IPS-15b (cell line): ENCODE measurements around the gene SNX27.
"Not testable (repeated sequence)": the region's sequence is repeated elsewhere in the genome, so short reads cannot be mapped to it uniquely, and the experiment has no call there.

Experiments used
- H3K27me3 ChIP-seq: one replicate; pipeline ENCODE4 v1.6.1; 2013; ENCODE audit warnings: low read length; ENCODE audit not compliant: control insufficient read depth, insufficient read depth
- H3K36me3 ChIP-seq: one replicate; pipeline ENCODE4 v1.6.1; 2013; ENCODE audit warnings: low read length; ENCODE audit not compliant: control insufficient read depth, insufficient read depth
- H3K4me1 ChIP-seq: one replicate; pipeline ENCODE4 v1.6.1; 2013; ENCODE audit warnings: mild to moderate bottlenecking, low read length; ENCODE audit not compliant: control insufficient read depth, insufficient read depth
- H3K4me3 ChIP-seq: one replicate; pipeline ENCODE4 v1.5.1; 2013; ENCODE audit warnings: low read depth, low read length
- H3K9ac ChIP-seq: one replicate; pipeline ENCODE4 v1.6.1; 2013; ENCODE audit warnings: low read depth, mild to moderate bottlenecking, low read length
- H3K9me3 ChIP-seq: one replicate; pipeline ENCODE4 v1.6.1; 2013; ENCODE audit warnings: mild to moderate bottlenecking, low read length; ENCODE audit not compliant: control insufficient read depth, insufficient read depth

SNX27 gene

DNA sequence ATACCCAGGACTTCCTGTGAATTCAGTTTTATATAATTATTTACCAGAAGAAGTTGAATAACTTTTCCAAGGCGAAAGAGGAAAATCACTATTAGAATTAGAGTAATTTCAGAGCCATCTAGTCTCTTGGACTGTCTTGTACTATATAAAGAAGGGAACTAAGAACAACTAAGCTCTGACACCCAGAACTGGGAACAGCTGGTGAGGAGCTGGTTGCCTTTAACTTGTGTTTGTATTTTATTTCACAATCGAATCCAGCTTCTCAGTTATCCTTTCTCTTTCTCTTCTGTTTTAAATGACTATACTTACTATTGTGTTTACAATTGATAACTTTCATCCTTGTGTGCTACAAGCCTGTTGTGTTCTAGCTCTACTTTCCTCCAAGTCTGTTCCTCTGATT lies 8.4 kb downstream of the SNX27 start:
- Histone ChIP-seq H3K36me3 (no peaks in the 10 kb centered on the region), H3K27me3 (no peaks in the 10 kb centered on the region), H3K9me3 (no peaks in the 10 kb centered on the region), H3K9ac (no peak overlapping the region), H3K4me1 (peaks cover 5% of the 10 kb centered on the region), H3K4me3 (no peak overlapping the region)

DNA sequence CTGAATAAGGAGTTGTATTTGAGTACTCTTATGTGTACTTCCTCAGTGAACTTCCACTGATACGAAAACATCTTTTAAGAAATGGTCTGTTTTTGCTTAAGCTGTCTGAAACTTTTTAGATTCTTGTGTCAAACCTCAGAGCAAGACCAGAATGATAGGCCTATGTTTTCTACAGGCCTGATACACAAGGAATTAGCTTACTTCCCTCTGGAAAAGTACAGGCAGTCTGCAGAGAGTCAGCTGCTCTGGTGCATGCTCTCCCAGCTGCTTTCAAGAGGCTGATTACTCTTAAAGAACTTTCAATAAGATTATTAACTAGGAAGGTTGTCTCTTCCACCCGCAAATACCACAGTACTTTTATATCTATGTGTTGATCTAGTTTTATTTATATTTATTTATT lies 9.5 kb downstream of the SNX27 start:
- Histone ChIP-seq H3K36me3 (no peaks in the 10 kb centered on the region), H3K4me3 (no peak overlapping the region), H3K9ac (no peak overlapping the region), H3K4me1 (peaks cover 5% of the 10 kb centered on the region), H3K27me3 (no peaks in the 10 kb centered on the region), H3K9me3 (no peaks in the 10 kb centered on the region)

GRCh38 chr1:151624783-151625182 lies 12.9 kb downstream of the SNX27 start:
- Histone ChIP-seq H3K9ac (no peak overlapping the region), H3K27me3 (no peaks in the 10 kb centered on the region), H3K36me3 (no peaks in the 10 kb centered on the region), H3K9me3 (no peaks in the 10 kb centered on the region), H3K4me1 (peaks cover 5% of the 10 kb centered on the region), H3K4me3 (no peak overlapping the region)

GRCh38 chr1:151626740-151627334 lies 15.0 kb downstream of the SNX27 start:
- H3K9me3 ChIP-seq, result no peaks in the 10 kb centered on the region
- H3K4me1 ChIP-seq, result no peaks in the 10 kb centered on the region
- no peak overlapping the region for H3K4me3 ChIP-seq
- no peaks in the 10 kb centered on the region for H3K27me3 ChIP-seq
- no peak overlapping the region for H3K9ac ChIP-seq
- no peaks in the 10 kb centered on the region for H3K36me3 ChIP-seq

GRCh38 chr1:151629278-151629677 lies 17.4 kb downstream of the SNX27 start:
- no peak overlapping the region for H3K9ac ChIP-seq
- peaks cover 2% of the 10 kb centered on the region for H3K4me1 ChIP-seq
- H3K9me3 ChIP-seq, result no peaks in the 10 kb centered on the region
- no peaks in the 10 kb centered on the region for H3K27me3 ChIP-seq
- H3K36me3 ChIP-seq, result no peaks in the 10 kb centered on the region
- H3K4me3 ChIP-seq, result no peak overlapping the region

- Histone ChIP-seq H3K27me3 (no peaks in the 10 kb centered on the region), H3K9ac (no peak overlapping the region), H3K4me3 (no peak overlapping the region), H3K9me3 (no peaks in the 10 kb centered on the region), H3K4me1 (peaks cover 2% of the 10 kb centered on the region), H3K36me3 (no peaks in the 10 kb centered on the region)
Measured at GRCh38 chr1:151635479-151636072, 23.7 kb downstream of the SNX27 start.

- Histone ChIP-seq H3K4me1 (no peaks in the 10 kb centered on the region), H3K9ac (no peak overlapping the region), H3K4me3 (no peak overlapping the region), H3K27me3 (no peaks in the 10 kb centered on the region), H3K9me3 (no peaks in the 10 kb centered on the region), H3K36me3 (no peaks in the 10 kb centered on the region)
Measured at GRCh38 chr1:151638074-151638775, 26.4 kb downstream of the SNX27 start.

DNA sequence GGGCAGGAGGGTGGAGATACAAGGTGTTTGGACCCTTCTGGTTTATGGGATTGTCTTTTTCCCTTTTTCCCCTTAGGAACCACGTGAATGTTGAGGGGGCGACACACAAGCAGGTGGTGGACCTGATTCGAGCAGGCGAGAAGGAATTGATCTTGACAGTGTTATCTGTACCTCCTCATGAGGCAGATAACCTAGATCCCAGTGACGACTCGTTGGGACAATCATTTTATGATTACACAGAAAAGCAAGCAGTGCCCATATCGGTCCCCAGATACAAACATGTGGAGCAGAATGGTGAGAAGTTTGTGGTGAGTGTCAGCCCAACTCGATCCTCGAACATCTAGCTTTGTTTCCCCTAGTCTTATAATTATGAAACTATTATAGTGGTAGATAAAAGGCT lies 27.0 kb downstream of the SNX27 start:
- no peaks in the 10 kb centered on the region for H3K36me3 ChIP-seq
- H3K9ac ChIP-seq, result no peak overlapping the region
- no peaks in the 10 kb centered on the region for H3K27me3 ChIP-seq
- H3K4me1 ChIP-seq, result no peaks in the 10 kb centered on the region
- H3K9me3 ChIP-seq, result no peaks in the 10 kb centered on the region
- H3K4me3 ChIP-seq, result no peak overlapping the region

DNA sequence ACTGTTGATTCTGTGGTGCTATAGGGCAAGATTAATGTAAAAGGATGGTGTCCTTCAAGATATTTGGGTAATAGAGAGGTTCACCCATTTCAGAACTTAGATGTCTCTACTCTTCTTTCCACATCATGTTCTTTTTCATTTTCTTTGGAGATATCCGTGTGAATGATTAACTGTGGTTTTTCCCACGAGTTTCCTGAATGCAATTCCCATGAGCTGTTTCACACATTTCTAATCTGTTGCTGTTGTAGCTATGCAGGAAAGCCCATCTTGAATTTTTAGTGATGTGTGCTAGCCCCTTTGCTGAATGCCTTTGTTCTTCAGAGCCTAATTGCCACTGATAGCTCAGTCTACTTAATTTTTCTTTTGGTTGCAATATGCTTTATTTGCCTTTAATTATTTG lies 27.6 kb downstream of the SNX27 start:
- Histone ChIP-seq H3K27me3 (no peaks in the 10 kb centered on the region), H3K4me3 (no peak overlapping the region), H3K4me1 (no peaks in the 10 kb centered on the region), H3K9ac (no peak overlapping the region), H3K36me3 (no peaks in the 10 kb centered on the region), H3K9me3 (no peaks in the 10 kb centered on the region)

DNA sequence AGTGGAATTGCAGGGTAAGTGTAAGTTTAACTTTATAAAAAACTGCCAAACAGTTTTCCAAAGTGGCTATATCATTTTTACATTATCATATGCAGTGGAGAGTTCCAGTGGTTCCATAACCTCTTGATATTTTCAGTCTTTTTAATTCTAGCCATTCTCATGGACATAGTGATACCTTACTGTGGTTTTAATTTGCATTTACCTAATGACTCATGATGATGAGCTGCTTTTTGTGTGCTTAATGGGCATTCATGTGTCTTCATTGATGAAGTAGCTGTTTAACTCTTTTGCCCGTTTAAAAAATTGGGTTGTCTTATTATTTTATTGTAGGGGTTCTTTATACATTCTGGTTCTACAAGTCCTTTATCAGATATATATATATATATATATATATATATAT lies 29.4 kb downstream of the SNX27 start:
- H3K4me1 ChIP-seq, result no peaks in the 10 kb centered on the region
- no peaks in the 10 kb centered on the region for H3K36me3 ChIP-seq
- no peaks in the 10 kb centered on the region for H3K27me3 ChIP-seq
- H3K9me3 ChIP-seq, result no peaks in the 10 kb centered on the region
- H3K9ac ChIP-seq, result no peak overlapping the region
- H3K4me3 ChIP-seq, result no peak overlapping the region

- not testable (repeated sequence) for H3K4me1 ChIP-seq, H3K36me3 ChIP-seq, H3K4me3 ChIP-seq, H3K9me3 ChIP-seq, H3K9ac ChIP-seq, H3K27me3 ChIP-seq
Measured at GRCh38 chr1:151643085-151643484, 31.2 kb downstream of the SNX27 start.

GRCh38 chr1:151644001-151644400 lies 32.2 kb downstream of the SNX27 start:
- H3K36me3 ChIP-seq, result no peaks in the 10 kb centered on the region
- H3K27me3 ChIP-seq, result no peaks in the 10 kb centered on the region
- H3K4me1 ChIP-seq, result no peaks in the 10 kb centered on the region
- no peaks in the 10 kb centered on the region for H3K9me3 ChIP-seq
- no peak overlapping the region for H3K9ac ChIP-seq
- H3K4me3 ChIP-seq, result no peak overlapping the region
